Suprapubic skin (tissue), 4 donors: ENCODE measurements around the gene PPARGC1A. TPM values are rescaled to one million over a fixed set of nuclear protein-coding genes. Genes with fewer than 3 reads are reported as not detected.

Experiments
- DNase-seq, 2 donors: peaks; one replicate each; pipeline ENCODE4 v3.0.0-alpha.2; 2019; ENCODE audit warnings: low spot score in 2 of 2
- H3K27ac ChIP-seq: fragments of 200-600 bp; sonication (generic); one replicate; pipeline ENCODE4 v1.5.1; 2019
- H3K27me3 ChIP-seq: fragments of 200-600 bp; sonication (generic); one replicate; pipeline ENCODE4 v1.5.1; 2019
- H3K36me3 ChIP-seq: fragments of 200-600 bp; sonication (generic); one replicate; pipeline ENCODE4 v1.5.1; 2019
- H3K4me1 ChIP-seq: fragments of 200-600 bp; sonication (generic); one replicate; pipeline ENCODE4 v1.5.1; 2019
- H3K4me3 ChIP-seq: fragments of 200-600 bp; sonication (generic); one replicate; pipeline ENCODE4 v1.5.1; 2019; ENCODE audit warnings: mild to moderate bottlenecking
- H3K9me3 ChIP-seq: fragments of 200-600 bp; sonication (generic); one replicate; pipeline ENCODE4 v1.5.1; 2019
- CTCF ChIP-seq, 2 donors: fragments of 200-600 bp in 1 of 2; fragments of 450-650 bp in 1 of 2; sonication (generic) in 1 of 2; IDR thresholded peaks; one replicate each; pipeline ENCODE4 v1.5.1; 2016 to 2019; ENCODE audit warnings: antibody characterized with exemption in 2 of 2, mild to moderate bottlenecking in 1 of 2, moderate library complexity in 1 of 2
- EP300 ChIP-seq: sonication (generic); formaldehyde crosslinking; IDR thresholded peaks from one replicate; pipeline ENCODE4 v1.6.1; 2017; ENCODE audit warnings: antibody characterized with exemption
- POLR2A ChIP-seq, 2 donors: fragments of 450-650 bp; IDR thresholded peaks; one replicate each; pipeline ENCODE4 v1.6.1; 2017; ENCODE audit warnings: antibody characterized with exemption in 2 of 2, mild to moderate bottlenecking in 2 of 2, moderate library complexity in 2 of 2
- POLR2AphosphoS5 ChIP-seq, 3 donors: sonication (generic); formaldehyde crosslinking; IDR thresholded peaks; one replicate each; pipeline ENCODE4 v1.6.1; 2017; ENCODE audit warnings: antibody characterized with exemption in 3 of 3
- WGBS: methylation state at CpG from one replicate; pipeline ENCODE4 v1.1.5; 2018; 5-methylcytosine and 5-hydroxymethylcytosine counted together
- total RNA-seq, 4 donors: library from RNA; depleted of rRNA; stranded (reverse); fragments of >200 nt; gene quantifications; one replicate each; pipeline ENCODE4 v1.1.0, GENCODE V29; 2016

Gene PPARGC1A
- total RNA-seq, 4 donors from 2014 or later = 10.5 to 33.4 (median 13.2) TPM

- TF ChIP-seq POLR2A (IDR thresholded peaks at IDR 0.05) = no peak
- no peak for TF ChIP-seq CTCF (IDR thresholded peaks at IDR 0.05)
- no peak for TF ChIP-seq POLR2AphosphoS5 (IDR thresholded peaks at IDR 0.05)
- no peak for TF ChIP-seq EP300
- no peaks in the 10 kb centered on the region for H3K9me3 ChIP-seq
- WGBS = 68% methylated on average over 4 of the region's 4 CpGs
Observed at GRCh38 chr4:23899565-23899964, 9.7 kb upstream of the PPARGC1A start.

GRCh38 chr4:23897564-23898109 lies 7.8 kb upstream of the PPARGC1A start:
- peaks cover 3% of the 10 kb centered on the region for H3K4me1 ChIP-seq
- 77% methylated on average over 4 of the region's 4 CpGs for WGBS
- DNase-seq = no peak
- no peaks in the 10 kb centered on the region for H3K27me3 ChIP-seq
- no peak overlapping the region for H3K4me3 ChIP-seq
- no peak overlapping the region for H3K27ac ChIP-seq
- H3K9me3 ChIP-seq = no peaks in the 10 kb centered on the region
- TF ChIP-seq POLR2A (IDR thresholded peaks at IDR 0.05) (no peak), CTCF (IDR thresholded peaks at IDR 0.05) (no peak), POLR2AphosphoS5 (IDR thresholded peaks at IDR 0.05) (no peak), EP300 (no peak)
- no peaks in the 10 kb centered on the region for H3K36me3 ChIP-seq

More at GRCh38 chr4:23899565-23899964, 9.7 kb upstream of the PPARGC1A start:
- no peak overlapping the region for H3K27ac ChIP-seq
- H3K4me3 ChIP-seq = no peak overlapping the region
- no peaks in the 10 kb centered on the region for H3K36me3 ChIP-seq
- peaks cover 3% of the 10 kb centered on the region for H3K4me1 ChIP-seq
- no peak for DNase-seq
- H3K27me3 ChIP-seq = no peaks in the 10 kb centered on the region

- no peak for DNase-seq
- H3K27me3 ChIP-seq = no peaks in the 10 kb centered on the region
- no peaks in the 10 kb centered on the region for H3K36me3 ChIP-seq
- H3K27ac ChIP-seq = no peak overlapping the region
- H3K4me3 ChIP-seq = no peak overlapping the region
- TF ChIP-seq POLR2AphosphoS5 (IDR thresholded peaks at IDR 0.05) (no peak), POLR2A (IDR thresholded peaks at IDR 0.05) (no peak), CTCF (IDR thresholded peaks at IDR 0.05) (no peak), EP300 (no peak)
- no peaks in the 10 kb centered on the region for H3K9me3 ChIP-seq
- 62% methylated on average over 2 of the region's 2 CpGs for WGBS
- peaks cover 22% of the 10 kb centered on the region for H3K4me1 ChIP-seq
Observed at GRCh38 chr4:23894021-23894420, 4.2 kb upstream of the PPARGC1A start.

- TF ChIP-seq EP300 = no peak
- no peak for TF ChIP-seq CTCF (IDR thresholded peaks at IDR 0.05)
- TF ChIP-seq POLR2A (IDR thresholded peaks at IDR 0.05) = no peak
- TF ChIP-seq POLR2AphosphoS5 (IDR thresholded peaks at IDR 0.05) = no peak
- Histone ChIP-seq H3K4me1 (peaks cover 33% of the 10 kb centered on the region), H3K27me3 (no peaks in the 10 kb centered on the region), H3K27ac (peak overlapping the region; percentile 81), H3K4me3 (peak overlapping the region; percentile 52), H3K36me3 (no peaks in the 10 kb centered on the region), H3K9me3 (no peaks in the 10 kb centered on the region)
- 16% methylated on average over 1 of the region's 1 CpG for WGBS
- DNase-seq = no peak
Observed at GRCh38 chr4:23891064-23891421, 1.2 kb upstream of the PPARGC1A start.

GRCh38 chr4:23890369-23891063 lies 669 bp upstream of the PPARGC1A start:
- Histone ChIP-seq H3K9me3 (no peaks in the 10 kb centered on the region), H3K4me3 (peak overlapping the region; percentile 52), H3K36me3 (no peaks in the 10 kb centered on the region), H3K4me1 (peaks cover 33% of the 10 kb centered on the region), H3K27ac (peak overlapping the region; percentile 81), H3K27me3 (no peaks in the 10 kb centered on the region)
- TF ChIP-seq EP300 (no peak), POLR2AphosphoS5 (IDR thresholded peaks at IDR 0.05) (no peak), CTCF (IDR thresholded peaks at IDR 0.05) (no peak), POLR2A (IDR thresholded peaks at IDR 0.05) (no peak)
- 9% methylated on average over 9 of the region's 9 CpGs for WGBS
- no peak for DNase-seq
